Measurements from ENCODE around the gene SYCP3.

Gene SYCP3

DNA sequence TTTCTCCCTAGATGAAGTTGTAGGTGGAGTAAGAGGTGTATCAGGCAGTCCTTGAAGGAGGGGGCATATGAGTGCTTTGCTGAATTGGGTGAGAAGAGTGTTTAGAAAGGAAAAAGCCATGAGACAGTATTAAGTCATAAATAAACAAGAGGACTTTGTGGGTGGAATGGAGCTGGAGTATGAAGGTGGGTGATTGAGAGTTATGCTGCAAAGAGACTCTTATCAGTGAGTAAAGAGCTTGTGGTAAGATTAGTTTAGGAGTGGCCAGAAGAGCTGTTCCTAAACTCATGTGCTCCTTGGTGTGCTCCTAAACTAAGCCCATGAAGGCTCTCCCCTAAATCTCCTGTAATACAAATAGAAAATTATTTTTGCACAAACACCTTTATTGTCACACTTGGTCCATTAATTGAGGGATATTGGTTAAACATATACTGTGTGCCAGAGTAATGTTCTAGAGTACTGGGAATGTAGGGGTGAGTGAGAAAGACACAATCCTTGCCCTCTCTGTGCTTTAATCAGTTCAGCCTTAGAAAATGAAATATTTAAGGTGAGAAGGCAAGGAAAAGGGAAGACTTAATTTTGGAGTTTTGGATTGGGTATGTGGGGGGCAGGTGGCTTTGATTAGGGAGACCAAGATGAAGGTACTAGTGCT is 32.0 kb downstream of the SYCP3 start:
- ATAC-seq (ENCODE audit: insufficient read depth, low read depth) = no peak
- no peak overlapping the region for H3K27ac ChIP-seq (ENCODE audit: low read length)
- H3K4me1 ChIP-seq (ENCODE audit: insufficient read depth, low read length) = peaks cover 8% of the 10 kb centered on the region
- no peak for TF ChIP-seq CTCF (IDR thresholded peaks at IDR 0.05; ENCODE audit: borderline replicate concordance, extremely low read depth, low read length, poor library complexity, severe bottlenecking)
- TF ChIP-seq EZH2 (IDR thresholded peaks at IDR 0.05; ENCODE audit: borderline replicate concordance, low read depth, low read length, severe bottlenecking) = no peak
- H3K79me2 ChIP-seq (ENCODE audit: insufficient read depth, low read length) = peaks cover 3% of the 10 kb centered on the region; the same call in 1 of the 2 replicates
- no peaks in the 10 kb centered on the region for H3K9me3 ChIP-seq (ENCODE audit: insufficient read depth, low read length, severe bottlenecking)
- no peaks in the 10 kb centered on the region for H4K20me1 ChIP-seq (ENCODE audit: insufficient read depth, low read length)
- H3K27me3 ChIP-seq (ENCODE audit: insufficient read depth, low read length, poor library complexity) = no peaks in the 10 kb centered on the region
- no peak overlapping the region for H3K4me2 ChIP-seq (ENCODE audit: insufficient read depth, low read length)
- no peaks in the 10 kb centered on the region for H3K36me3 ChIP-seq (ENCODE audit: insufficient read depth, low read length)
- no peak overlapping the region for H3K4me3 ChIP-seq (ENCODE audit: low read depth in 1 of 2, low read length in 2 of 2)
- no peak overlapping the region for H2AFZ ChIP-seq (ENCODE audit: low read depth, low read length)
- no peak overlapping the region for H3K9ac ChIP-seq (ENCODE audit: low read depth, low read length)
- DNase-seq = no peak

- TF ChIP-seq EZH2 (IDR thresholded peaks at IDR 0.05; ENCODE audit: borderline replicate concordance, low read depth, low read length, severe bottlenecking) (no peak), CTCF (IDR thresholded peaks at IDR 0.05; ENCODE audit: borderline replicate concordance, extremely low read depth, low read length, poor library complexity, severe bottlenecking) (no peak)
- Histone ChIP-seq H3K9me3 (ENCODE audit: insufficient read depth, low read length, severe bottlenecking) (no peaks in the 10 kb centered on the region), H2AFZ (ENCODE audit: low read depth, low read length) (no peak overlapping the region), H3K36me3 (ENCODE audit: insufficient read depth, low read length) (no peaks in the 10 kb centered on the region), H3K79me2 (ENCODE audit: insufficient read depth, low read length) (peaks cover 3% of the 10 kb centered on the region; the same call in 1 of the 2 replicates), H3K27ac (ENCODE audit: low read length) (no peak overlapping the region), H3K4me3 (ENCODE audit: low read depth in 1 of 2, low read length in 2 of 2) (no peak overlapping the region), H3K4me1 (ENCODE audit: insufficient read depth, low read length) (peaks cover 8% of the 10 kb centered on the region), H3K27me3 (ENCODE audit: insufficient read depth, low read length, poor library complexity) (no peaks in the 10 kb centered on the region), H3K4me2 (ENCODE audit: insufficient read depth, low read length) (no peak overlapping the region), H4K20me1 (ENCODE audit: insufficient read depth, low read length) (no peaks in the 10 kb centered on the region; the same call in 1 of the 2 replicates), H3K9ac (ENCODE audit: low read depth, low read length) (no peak overlapping the region)
- no peak for ATAC-seq (ENCODE audit: insufficient read depth, low read depth)
- DNase-seq = no peak
Measured at GRCh38 chr12:101706403-101706802, 32.9 kb downstream of the SYCP3 start.

GRCh38 chr12:101703487-101703886 is 35.8 kb downstream of the SYCP3 start:
- Histone ChIP-seq H3K4me3 (ENCODE audit: low read depth in 1 of 2, low read length in 2 of 2) (no peak overlapping the region), H3K36me3 (ENCODE audit: insufficient read depth, low read length) (no peaks in the 10 kb centered on the region), H3K27ac (ENCODE audit: low read length) (no peak overlapping the region), H3K27me3 (ENCODE audit: insufficient read depth, low read length, poor library complexity) (no peaks in the 10 kb centered on the region), H3K9me3 (ENCODE audit: insufficient read depth, low read length, severe bottlenecking) (no peaks in the 10 kb centered on the region), H4K20me1 (ENCODE audit: insufficient read depth, low read length) (no peaks in the 10 kb centered on the region; the same call in 1 of the 2 replicates), H3K4me2 (ENCODE audit: insufficient read depth, low read length) (no peak overlapping the region), H3K4me1 (ENCODE audit: insufficient read depth, low read length) (peaks cover 16% of the 10 kb centered on the region), H2AFZ (ENCODE audit: low read depth, low read length) (no peak overlapping the region), H3K79me2 (ENCODE audit: insufficient read depth, low read length) (peaks cover under 1% of the 10 kb centered on the region; the same call in 1 of the 2 replicates), H3K9ac (ENCODE audit: low read depth, low read length) (no peak overlapping the region)
- no peak for TF ChIP-seq CTCF (IDR thresholded peaks at IDR 0.05; ENCODE audit: borderline replicate concordance, extremely low read depth, low read length, poor library complexity, severe bottlenecking)
- TF ChIP-seq EZH2 (IDR thresholded peaks at IDR 0.05; ENCODE audit: borderline replicate concordance, low read depth, low read length, severe bottlenecking) = no peak
- ATAC-seq (ENCODE audit: insufficient read depth, low read depth) (no peak), DNase-seq (no peak)

All from DND-41 (cell line).